GM23338 (cell line): ENCODE measurements around the gene CD180.

ENCODE experiments used
- CREB1 ChIP-seq: fragments of 250-450 bp; sonication (Bioruptor Pico); IDR thresholded peaks from 2 replicates; pipeline ENCODE4 v1.5.0; 2020; ENCODE audit warnings: low read depth, mild to moderate bottlenecking, moderate library complexity
- EZH2 ChIP-seq: fragments of 200-600 bp; sonication (generic); IDR thresholded peaks from one replicate; pipeline ENCODE4 v1.8.0; 2017; ENCODE audit warnings: antibody characterized with exemption, mild to moderate bottlenecking, low read depth; ENCODE audit not compliant: unreplicated experiment
- JUNB ChIP-seq: IDR thresholded peaks from one replicate; pipeline ENCODE4 v1.6.1; 2016; ENCODE audit warnings: antibody characterized with exemption; ENCODE audit not compliant: unreplicated experiment
- POLR2AphosphoS5 ChIP-seq: IDR thresholded peaks from 2 replicates; pipeline ENCODE4 v1.6.1; 2016; ENCODE audit warnings: antibody characterized with exemption, low read depth
- TF ChIP-seq, protein P1 (sequence below), 2 experiments: fragments of 200-600 bp in 1 of 2; sonication (generic) in 1 of 2; conservative IDR thresholded peaks; 2 replicates each; pipeline versions ENCODE4 v1.5.1 to v1.6.1; 2016 to 2017; ENCODE audit warnings: antibody characterized with exemption in 2 of 2, low read depth in 2 of 2, mild to moderate bottlenecking in 2 of 2, moderate library complexity in 1 of 2
- TF ChIP-seq, protein P2 (sequence below): IDR thresholded peaks from one replicate; pipeline ENCODE4 v1.6.1; 2018; ENCODE audit warnings: antibody characterized with exemption; ENCODE audit not compliant: unreplicated experiment

GRCh38 chr5:67133217-67133616, 63.4 kb downstream of the CD180 start:
- no peak for TF ChIP-seq JUNB
- TF ChIP-seq, protein P1, sequence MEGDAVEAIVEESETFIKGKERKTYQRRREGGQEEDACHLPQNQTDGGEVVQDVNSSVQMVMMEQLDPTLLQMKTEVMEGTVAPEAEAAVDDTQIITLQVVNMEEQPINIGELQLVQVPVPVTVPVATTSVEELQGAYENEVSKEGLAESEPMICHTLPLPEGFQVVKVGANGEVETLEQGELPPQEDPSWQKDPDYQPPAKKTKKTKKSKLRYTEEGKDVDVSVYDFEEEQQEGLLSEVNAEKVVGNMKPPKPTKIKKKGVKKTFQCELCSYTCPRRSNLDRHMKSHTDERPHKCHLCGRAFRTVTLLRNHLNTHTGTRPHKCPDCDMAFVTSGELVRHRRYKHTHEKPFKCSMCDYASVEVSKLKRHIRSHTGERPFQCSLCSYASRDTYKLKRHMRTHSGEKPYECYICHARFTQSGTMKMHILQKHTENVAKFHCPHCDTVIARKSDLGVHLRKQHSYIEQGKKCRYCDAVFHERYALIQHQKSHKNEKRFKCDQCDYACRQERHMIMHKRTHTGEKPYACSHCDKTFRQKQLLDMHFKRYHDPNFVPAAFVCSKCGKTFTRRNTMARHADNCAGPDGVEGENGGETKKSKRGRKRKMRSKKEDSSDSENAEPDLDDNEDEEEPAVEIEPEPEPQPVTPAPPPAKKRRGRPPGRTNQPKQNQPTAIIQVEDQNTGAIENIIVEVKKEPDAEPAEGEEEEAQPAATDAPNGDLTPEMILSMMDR (conservative IDR thresholded peaks at IDR 0.05; ENCODE audit: low read depth in 2 of 2), result no peak
- TF ChIP-seq EZH2, result no peak
- TF ChIP-seq POLR2AphosphoS5, result no peak
- no peak for TF ChIP-seq CREB1 (CRISPR knock-in tag)
- TF ChIP-seq, protein P2, sequence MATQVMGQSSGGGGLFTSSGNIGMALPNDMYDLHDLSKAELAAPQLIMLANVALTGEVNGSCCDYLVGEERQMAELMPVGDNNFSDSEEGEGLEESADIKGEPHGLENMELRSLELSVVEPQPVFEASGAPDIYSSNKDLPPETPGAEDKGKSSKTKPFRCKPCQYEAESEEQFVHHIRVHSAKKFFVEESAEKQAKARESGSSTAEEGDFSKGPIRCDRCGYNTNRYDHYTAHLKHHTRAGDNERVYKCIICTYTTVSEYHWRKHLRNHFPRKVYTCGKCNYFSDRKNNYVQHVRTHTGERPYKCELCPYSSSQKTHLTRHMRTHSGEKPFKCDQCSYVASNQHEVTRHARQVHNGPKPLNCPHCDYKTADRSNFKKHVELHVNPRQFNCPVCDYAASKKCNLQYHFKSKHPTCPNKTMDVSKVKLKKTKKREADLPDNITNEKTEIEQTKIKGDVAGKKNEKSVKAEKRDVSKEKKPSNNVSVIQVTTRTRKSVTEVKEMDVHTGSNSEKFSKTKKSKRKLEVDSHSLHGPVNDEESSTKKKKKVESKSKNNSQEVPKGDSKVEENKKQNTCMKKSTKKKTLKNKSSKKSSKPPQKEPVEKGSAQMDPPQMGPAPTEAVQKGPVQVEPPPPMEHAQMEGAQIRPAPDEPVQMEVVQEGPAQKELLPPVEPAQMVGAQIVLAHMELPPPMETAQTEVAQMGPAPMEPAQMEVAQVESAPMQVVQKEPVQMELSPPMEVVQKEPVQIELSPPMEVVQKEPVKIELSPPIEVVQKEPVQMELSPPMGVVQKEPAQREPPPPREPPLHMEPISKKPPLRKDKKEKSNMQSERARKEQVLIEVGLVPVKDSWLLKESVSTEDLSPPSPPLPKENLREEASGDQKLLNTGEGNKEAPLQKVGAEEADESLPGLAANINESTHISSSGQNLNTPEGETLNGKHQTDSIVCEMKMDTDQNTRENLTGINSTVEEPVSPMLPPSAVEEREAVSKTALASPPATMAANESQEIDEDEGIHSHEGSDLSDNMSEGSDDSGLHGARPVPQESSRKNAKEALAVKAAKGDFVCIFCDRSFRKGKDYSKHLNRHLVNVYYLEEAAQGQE, result no peak
